ENCODE data around the gene EDAR.

Gene EDAR

DNA sequence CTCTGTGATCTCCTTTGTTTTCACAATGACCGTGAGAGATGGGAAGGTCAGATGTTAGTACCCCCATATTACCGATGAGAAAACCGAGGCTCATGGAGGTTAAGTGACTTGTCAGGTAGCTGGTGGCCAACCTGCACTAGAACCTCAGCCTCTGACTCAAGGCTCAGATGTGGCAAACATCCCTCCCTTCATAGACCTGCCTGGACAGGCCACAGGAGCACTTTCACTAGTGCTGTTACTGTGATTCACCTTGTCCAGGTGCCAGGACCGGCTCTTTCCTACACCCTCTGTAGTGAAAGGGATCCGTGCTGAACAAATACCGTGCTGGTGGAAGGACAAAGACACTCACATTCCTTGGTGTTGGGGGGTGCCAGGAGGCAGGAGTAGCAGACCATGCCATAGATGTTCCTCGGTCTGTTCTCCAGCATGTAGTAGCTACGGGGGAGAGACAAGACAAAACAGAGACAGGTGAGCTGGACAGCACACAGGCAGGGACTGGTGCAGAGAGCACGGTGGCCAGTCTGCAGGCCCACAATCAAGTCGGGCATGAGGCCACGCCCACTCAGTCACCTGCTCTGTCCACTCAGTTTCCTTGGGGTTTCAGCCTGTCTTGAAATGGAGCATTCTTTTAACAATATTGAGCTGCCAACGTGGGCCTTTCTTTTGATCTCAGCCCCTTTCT, 65.9 kb downstream of the EDAR start:
- no peak for DNase-seq

- no peak for DNase-seq
Measured at GRCh38 chr2:108922141-108922915, 66.7 kb downstream of the EDAR start.

DNA sequence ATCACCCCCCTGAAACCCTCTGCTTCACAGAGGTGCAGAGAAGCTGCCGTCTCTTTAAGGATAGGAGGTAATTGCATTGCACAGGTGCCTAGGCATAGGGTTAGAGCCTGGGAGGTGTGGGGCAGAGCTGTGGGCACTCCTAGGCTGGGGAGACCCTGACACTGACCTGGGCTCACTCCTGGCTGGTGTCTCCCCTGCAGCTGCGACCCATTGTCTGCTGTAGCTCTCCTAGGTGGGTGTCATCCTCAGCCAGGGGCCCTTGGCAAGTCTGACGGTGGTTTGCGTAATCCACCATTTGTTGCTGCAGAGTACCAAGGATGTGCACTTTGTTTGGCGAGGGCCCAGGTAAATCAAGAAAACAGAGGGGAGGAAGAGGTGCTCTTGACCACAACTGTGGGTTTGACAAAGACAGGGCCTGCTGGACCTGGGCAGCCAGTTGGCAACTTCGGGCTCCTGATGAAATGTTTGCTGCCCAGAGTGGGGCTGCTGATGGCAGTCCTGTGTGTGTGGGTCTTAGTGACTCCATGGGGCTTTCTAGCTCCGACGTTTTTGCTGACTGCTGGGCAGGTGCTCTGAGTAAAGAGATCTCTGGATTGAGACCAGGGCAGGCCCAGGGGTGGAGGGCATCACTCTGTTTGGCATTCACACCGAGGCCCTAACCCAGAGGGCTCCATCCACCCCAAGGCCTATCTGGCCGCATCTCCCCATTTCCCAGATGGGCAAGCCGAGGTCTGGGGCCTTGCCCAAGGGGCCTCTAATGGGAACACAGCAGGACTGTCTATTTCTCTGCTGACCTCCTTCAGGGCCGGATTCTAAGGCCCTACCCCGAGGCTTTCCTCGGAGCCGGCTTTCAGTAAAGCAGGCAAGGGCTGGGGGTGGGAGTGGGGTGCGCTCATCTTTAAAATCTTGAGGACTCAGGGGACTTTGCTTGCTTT, 67.7 kb downstream of the EDAR start:
- DNase-seq = no peak

GRCh38 chr2:108920686-108921085, 68.3 kb downstream of the EDAR start:
- DNase-seq = no peak

DNA sequence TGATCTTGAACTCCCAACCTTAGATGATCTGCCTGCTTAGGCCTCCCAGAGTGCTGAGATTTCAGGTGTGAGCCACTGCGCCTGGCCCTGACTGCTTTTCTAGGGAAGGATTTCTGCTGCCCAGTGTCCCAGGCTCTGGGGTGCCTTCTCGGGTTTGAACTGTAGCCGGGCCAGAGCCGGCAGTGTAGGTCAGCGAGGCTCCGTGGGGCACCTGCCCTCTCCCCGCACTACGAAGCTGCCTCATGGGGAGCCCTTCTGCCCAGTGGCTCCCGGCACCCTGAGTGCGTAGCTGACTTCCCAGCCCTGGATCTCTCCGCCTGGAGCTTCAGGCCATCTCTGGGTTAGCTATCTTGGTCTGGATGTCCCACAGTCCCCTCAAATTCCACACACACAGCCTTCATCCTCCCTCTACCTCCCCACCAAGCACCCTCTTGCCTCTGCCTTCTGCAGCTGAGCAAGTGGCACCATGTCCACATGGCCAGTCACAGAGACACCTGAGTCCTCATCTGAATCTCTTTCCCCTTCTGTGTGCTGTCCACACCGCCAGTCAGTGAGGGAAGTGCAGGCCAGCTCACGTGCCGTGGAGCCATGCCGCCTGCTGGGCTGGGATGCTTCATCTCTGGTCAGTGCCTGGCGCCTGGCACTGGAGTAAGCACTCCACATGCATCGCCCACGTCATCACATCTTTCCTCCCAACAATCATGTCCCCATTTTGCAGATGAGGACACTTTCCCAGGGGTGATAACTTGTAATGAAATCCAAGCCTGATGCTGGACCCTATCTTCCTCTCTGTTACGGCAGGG, 69.2 kb downstream of the EDAR start:
- DNase-seq = no peak

DNA sequence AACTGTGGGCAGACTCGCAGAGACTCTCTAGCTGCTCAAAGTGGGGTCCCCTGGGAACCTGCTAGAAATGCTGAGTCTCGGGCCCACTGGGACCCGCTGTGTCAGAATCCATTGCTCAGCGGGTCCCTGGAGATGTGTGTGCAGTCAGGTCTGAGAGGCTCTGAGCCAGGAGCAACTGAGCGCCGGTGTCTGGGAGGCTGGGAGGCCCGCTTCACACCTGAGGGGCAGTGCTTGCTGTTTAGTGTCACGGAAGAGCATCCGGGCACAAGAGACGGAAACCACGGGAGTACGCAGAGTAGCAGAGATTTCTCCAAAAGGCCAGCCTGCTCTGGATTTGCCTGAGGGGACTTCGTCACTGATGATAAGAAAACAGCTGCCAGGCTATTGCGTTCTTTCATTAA, 70.1 kb downstream of the EDAR start:
- no peak for DNase-seq

DNA sequence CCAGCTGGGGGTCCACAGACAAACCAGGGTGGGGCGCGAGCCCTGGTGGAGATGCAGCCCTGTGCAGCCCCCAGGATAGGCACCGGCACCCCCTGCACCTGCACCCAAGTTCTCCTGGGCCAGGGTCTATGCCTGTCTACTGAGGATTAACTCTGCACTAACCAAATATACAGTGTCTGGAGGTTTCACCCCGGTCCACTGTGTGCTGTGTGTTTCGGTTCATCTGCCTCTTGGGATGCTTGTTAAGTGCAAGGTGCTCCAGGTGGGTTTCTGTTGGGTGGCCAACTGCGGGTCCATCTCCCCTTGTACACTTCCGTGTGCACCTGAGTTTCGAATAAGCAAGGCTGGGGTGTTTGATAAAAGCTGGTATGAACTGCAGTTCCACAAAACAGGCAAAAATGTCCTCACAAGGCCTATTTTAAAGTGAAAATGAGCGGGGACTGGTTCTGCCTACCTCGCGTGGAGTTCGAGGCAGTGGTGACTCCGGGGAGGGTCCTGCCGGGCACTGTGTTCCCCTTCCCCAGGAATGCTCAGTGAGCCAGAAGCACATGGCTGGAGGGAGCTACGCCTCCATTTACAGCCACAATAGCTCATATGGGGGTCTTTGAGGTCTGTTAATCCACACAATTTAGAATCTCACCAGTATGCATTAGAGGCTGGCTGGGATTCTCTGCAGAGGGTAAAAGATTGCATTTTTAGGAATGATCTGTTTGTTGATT, 70.7 kb downstream of the EDAR start:
- DNase-seq = no peak

DNA sequence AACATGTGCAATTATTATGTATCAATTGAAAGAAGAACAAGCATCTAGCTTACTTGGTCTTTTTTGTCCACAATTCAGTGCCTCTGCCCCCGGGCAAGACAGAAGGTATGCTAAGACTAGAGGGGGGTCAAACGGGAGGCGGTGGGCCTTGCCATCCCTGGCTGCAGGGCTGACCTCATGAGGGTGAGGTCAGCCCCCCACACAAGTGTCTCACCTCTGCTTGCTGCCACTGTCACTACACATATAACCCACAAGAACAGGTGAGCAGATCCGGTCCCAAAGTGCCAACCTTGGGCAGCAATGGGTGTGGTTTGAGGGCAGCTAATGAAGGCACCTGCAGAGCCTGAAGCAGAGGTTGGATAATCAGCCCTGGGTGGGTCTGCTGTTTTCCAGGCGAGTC, 71.5 kb downstream of the EDAR start:
- DNase-seq = no peak

GRCh38 chr2:108916796-108917421, 72.1 kb downstream of the EDAR start:
- no peak for DNase-seq

- DNase-seq = no peak
Measured at GRCh38 chr2:108916122-108916795, 72.8 kb downstream of the EDAR start.

- DNase-seq = no peak
Measured at GRCh38 chr2:108912629-108912902, 76.5 kb downstream of the EDAR start.

DNA sequence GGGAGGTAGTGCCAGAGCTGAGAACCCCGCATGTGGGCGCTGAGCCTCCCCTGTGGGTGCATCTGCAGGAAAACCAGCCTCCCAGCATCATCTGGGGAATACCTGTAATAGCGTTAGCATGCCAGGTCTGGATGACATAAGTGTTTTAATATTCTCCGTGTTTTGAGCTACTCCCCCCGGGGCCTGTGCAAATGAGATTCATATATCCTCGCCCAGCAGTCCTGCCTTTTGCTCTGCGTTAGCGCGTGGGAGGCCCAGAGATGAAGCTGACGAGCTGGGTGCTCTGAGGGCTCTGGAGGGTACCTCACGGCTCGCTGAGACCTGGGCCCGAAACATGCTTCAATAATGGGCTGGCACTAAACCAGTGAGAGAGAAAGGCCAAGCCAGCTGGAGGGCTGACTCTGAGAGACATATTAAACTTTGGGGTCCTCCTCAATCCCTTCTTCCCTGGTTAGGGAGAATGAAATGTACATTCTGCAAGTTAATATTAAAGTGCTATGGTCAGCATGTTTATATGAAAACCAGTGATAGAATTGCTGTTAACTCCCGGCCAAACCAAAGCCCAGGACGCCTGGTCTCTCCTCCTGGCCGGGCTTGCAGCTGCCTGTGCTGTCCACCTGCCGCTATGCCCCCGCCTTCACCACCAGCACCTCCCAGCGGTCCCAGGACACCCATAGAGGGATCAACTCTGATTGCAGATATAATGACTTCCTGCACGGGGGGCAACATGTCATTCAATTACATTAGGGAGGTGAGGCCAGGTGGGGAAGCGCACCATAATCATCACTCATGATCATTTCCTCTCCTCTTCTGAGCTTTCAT, 77.0 kb downstream of the EDAR start:
- no peak for DNase-seq

GRCh38 chr2:108911401-108911800, 77.6 kb downstream of the EDAR start:
- no peak for DNase-seq

GRCh38 chr2:108910541-108911396, 78.3 kb downstream of the EDAR start:
- DNase-seq = no peak

DNA sequence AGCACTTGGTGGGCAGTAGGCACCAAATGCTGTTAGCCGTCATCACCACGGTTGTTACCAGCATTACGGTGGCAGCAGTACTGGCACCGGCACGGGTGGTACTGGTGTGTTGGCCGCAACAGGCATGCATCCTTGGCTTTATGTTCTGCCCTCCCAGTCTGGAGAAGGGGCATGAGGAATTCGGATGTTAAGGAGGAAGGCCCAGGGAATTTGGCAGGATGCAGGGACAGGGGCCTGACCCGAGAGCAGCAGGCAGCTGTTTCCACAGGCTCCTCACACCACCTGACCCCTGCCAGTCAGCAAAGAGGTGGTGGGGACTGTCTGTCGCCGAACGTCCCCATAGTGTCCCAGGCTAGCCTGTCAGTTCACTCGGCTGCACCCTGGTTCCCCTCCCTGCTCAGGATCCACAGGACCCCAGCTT, 79.0 kb downstream of the EDAR start:
- DNase-seq = no peak

GRCh38 chr2:108909275-108909823, 79.7 kb downstream of the EDAR start:
- DNase-seq = no peak

DNA sequence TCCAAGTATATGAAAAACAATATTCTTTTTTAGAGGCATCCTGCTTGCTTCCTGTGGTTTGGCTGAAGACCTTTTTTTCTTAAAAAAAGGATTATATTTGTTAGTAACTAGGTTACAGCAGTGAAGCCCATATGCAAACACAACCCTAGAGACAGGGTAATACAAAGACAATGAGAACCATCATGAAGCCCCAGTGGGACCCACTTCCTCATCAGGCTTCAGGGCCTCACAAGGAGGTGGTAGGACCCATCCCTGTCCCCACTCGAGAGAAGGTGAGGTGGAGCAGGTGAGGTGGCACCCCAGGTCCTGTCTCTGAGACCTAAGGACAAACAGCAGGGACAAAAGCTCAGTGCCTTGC, 80.3 kb downstream of the EDAR start:
- no peak for DNase-seq

DNA sequence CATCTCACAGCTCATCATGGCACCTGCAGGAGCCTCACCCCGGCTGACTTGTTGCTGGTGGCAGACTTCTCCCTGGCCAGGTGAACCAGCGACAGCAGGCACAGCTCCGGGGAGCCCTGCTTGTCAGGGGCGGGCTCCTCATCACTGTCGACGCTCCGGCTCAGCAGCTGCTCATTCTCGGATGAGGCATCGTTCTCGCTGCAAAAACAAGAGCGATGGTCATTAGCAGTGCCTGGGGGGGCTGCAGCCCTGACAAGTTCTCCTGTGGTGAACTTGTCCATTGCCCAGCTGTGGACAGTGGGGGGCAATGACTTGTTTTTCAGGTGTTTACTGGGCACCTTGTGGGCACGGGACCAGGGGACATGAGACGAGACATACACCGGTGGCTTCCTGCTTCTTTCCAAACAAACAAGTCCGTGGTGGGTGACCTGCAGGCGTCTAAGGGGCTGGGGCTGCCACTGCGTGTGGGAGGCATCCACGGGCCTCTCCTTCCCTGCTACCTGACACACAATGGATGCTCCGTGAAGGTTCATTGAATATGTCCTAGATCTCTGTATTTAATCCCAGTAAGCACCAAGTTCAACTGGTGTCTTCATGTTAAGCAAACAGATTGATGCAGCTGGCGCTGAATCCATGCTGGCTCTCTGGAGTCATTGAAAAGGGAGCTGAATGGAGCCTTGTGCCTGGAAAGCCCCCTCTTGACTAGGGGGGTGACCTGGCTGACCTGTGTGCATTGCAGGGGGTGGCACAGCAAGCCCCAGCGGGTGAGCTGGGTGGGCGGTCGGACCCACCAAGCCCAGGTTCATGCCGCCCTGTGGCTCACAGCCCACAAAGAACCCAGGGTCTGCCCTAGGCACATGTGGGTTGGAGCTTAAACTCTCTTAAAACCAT, 81.0 kb downstream of the EDAR start:
- DNase-seq = no peak
